SU-DHL-6 (cell line): Measurements from ENCODE around the gene EYS.

Experiments
- CTCF ChIP-seq: fragments of 200-600 bp; sonication (generic); IDR thresholded peaks from one replicate; pipeline ENCODE4 v1.5.1; 2017; ENCODE audit warnings: antibody characterized with exemption, mild to moderate bottlenecking, low read length, moderate library complexity; ENCODE audit not compliant: insufficient read depth, poor library complexity, severe bottlenecking
- EZH2phosphoT487 ChIP-seq: fragments of 200-600 bp; sonication (generic), shearing (Covaris generic); conservative IDR thresholded peaks from 2 replicates; pipeline ENCODE4 v1.6.1; 2018; ENCODE audit warnings: mild to moderate bottlenecking, antibody characterized with exemption, low read length, moderate library complexity, mixed read lengths

- TF ChIP-seq CTCF (no peak), EZH2phosphoT487 (no peak)
These were observed 583.5 kb downstream of the EYS start for GRCh38 chr6:65123521-65123920.
